K562 (cell line): ENCODE data around the gene CNIH4. TPM values are rescaled to one million over a fixed set of nuclear protein-coding genes. Genes with fewer than 3 reads are reported as not detected.

ENCODE experiments used
- AFF1 ChIP-seq, 2 experiments: fragments of 450-650 bp; IDR thresholded peaks; 2 replicates each; pipeline ENCODE4 v1.6.1; 2018; ENCODE audit warnings: mild to moderate bottlenecking in 2 of 2, low read depth in 1 of 2; ENCODE audit not compliant: partially characterized antibody in 2 of 2
- BMI1 ChIP-seq: fragments of 150-350 bp; IDR thresholded peaks from 2 replicates; pipeline ENCODE4 v1.6.1; 2014; ENCODE audit warnings: low read length
- CBFA2T3 ChIP-seq: fragments of 450-650 bp; IDR thresholded peaks from 2 replicates; pipeline ENCODE4 v1.6.1; 2017
- E2F5 ChIP-seq: sonication (generic); formaldehyde crosslinking; IDR thresholded peaks from 2 replicates; pipeline ENCODE4 v1.8.0; 2022; ENCODE audit warnings: mild to moderate bottlenecking, missing genetic modification reagents
- GTF2E2 ChIP-seq: fragments of 200-800 bp; sonication (Bioruptor generic); IDR thresholded peaks from 2 replicates; pipeline ENCODE4 v1.6.1; 2016; ENCODE audit warnings: missing genetic modification characterization, missing compliant biosample characterization
- LCOR ChIP-seq: sonication (generic); formaldehyde crosslinking; IDR thresholded peaks from 2 replicates; pipeline ENCODE4 v1.8.0; 2022; ENCODE audit warnings: mild to moderate bottlenecking, missing genetic modification reagents
- MBD2 ChIP-seq: sonication (generic); IDR thresholded peaks from 2 replicates; pipeline ENCODE4 v1.6.1; 2016; ENCODE audit warnings: low read depth, borderline replicate concordance
- RAD51 ChIP-seq: fragments of 450-650 bp; IDR thresholded peaks from 2 replicates; pipeline ENCODE4 v1.7.1; 2016; ENCODE audit warnings: low read depth, mild to moderate bottlenecking, borderline replicate concordance
- SREBF2 ChIP-seq: sonication (generic); formaldehyde crosslinking; IDR thresholded peaks from 2 replicates; pipeline ENCODE4 v1.4.0; 2020; ENCODE audit warnings: mild to moderate bottlenecking, missing genetic modification reagents
- XRCC3 ChIP-seq: fragments of 450-650 bp; IDR thresholded peaks from 2 replicates; pipeline ENCODE4 v1.6.1; 2017; ENCODE audit warnings: mild to moderate bottlenecking, moderate library complexity
- ZNF165 ChIP-seq: fragments of 250-450 bp; sonication (Bioruptor Pico); IDR thresholded peaks from 2 replicates; pipeline ENCODE4 v1.4.0; 2020; ENCODE audit warnings: borderline replicate concordance
- ZNF263 ChIP-seq: sonication (generic); formaldehyde crosslinking; IDR thresholded peaks from 2 replicates; pipeline ENCODE4 v1.8.0; 2022; ENCODE audit warnings: mild to moderate bottlenecking, missing genetic modification reagents, borderline replicate concordance
- ZNF592 ChIP-seq: fragments of 450-650 bp; IDR thresholded peaks from 2 replicates; pipeline ENCODE4 v1.6.1; 2017; ENCODE audit warnings: antibody characterized with exemption, mild to moderate bottlenecking
- ZNF639 ChIP-seq, 2 experiments: fragments of 200-800 bp in 1 of 2; sonication (Bioruptor generic) in 1 of 2; sonication (generic) in 1 of 2; formaldehyde crosslinking in 1 of 2; IDR thresholded peaks in 1 of 2; conservative IDR thresholded peaks in 1 of 2; 2 replicates each; pipeline versions ENCODE4 v1.5.0 to v1.6.1; 2016 to 2020; ENCODE audit warnings: missing compliant biosample characterization in 1 of 2, missing genetic modification characterization in 1 of 2, missing genetic modification reagents in 1 of 2
- ZNF76 ChIP-seq: fragments of 250-450 bp; sonication (Bioruptor Pico); IDR thresholded peaks from 2 replicates; pipeline ENCODE4 v1.4.0; 2020; ENCODE audit warnings: mild to moderate bottlenecking, moderate library complexity, borderline replicate concordance
- polyA plus RNA-seq, 8 experiments: library from polyadenylated mRNA; depleted of rRNA in 4 of 8; stranded (reverse) in 5 of 8; unstranded in 3 of 8; fragments of >200 nt; fragmentation: Nextera tagmentation in 2 of 8; fragmentation: Illumina TruSeq in 1 of 8; extraction: Ambion mirVana in 2 of 8; extraction: Trizol in 1 of 8; gene quantifications; 2 replicates each; pipeline versions ENCODE4 v1.2.1 to v1.2.3, GENCODE V29; 2011 to 2014; ENCODE audit warnings: inconsistent platforms in 1 of 8, missing spikeins in 1 of 8
- total RNA-seq, 7 experiments: library from RNA; depleted of rRNA in 6 of 7; stranded (reverse); fragments of >200 nt in 6 of 7; fragmentation: Illumina TruSeq in 2 of 7; extraction: Trizol in 2 of 7; gene quantifications; 2 replicates each; pipeline versions ENCODE4 v1.2.1 to v1.2.3, GENCODE V29; 2011 to 2021; ENCODE audit warnings: low replicate concordance in 1 of 7

The CNIH4 gene
- total and polyA plus RNA-seq, 9 of the 15 experiments (the other 6 are each of a cell fraction or from before 2014, with no cell fraction given): 41.3 to 266 (median 61.1) TPM

GRCh38 chr1:224329842-224330753 lies 26.6 kb upstream of the CNIH4 start, which contains the start of gene NVL (continued):
- TF ChIP-seq E2F5 (CRISPR knock-in tag) (no peak), XRCC3 (no peak), ZNF592 (peak; percentile 31; the same call in 1 of the 2 replicates), CBFA2T3 (no peak; the same call in 1 of the 2 replicates), ZNF76 (CRISPR knock-in tag) (peak; percentile 80; the same call in 1 of the 2 replicates), ZNF639 (CRISPR knock-in tag; conservative IDR thresholded peaks at IDR 0.05 in 1 of 2, IDR thresholded peaks at IDR 0.05 in 1 of 2) (peak in 1 of 2 experiments; percentile 100; a peak in 2 of 4 replicates), SREBF2 (CRISPR knock-in tag) (no peak), LCOR (CRISPR knock-in tag) (no peak), MBD2 (no peak; the same call in 1 of the 2 replicates), AFF1 (IDR thresholded peaks at IDR 0.05; ENCODE audit: low read depth in 1 of 2, partially characterized antibody in 2 of 2) (peak in 1 of 2 experiments; percentile 82), BMI1 (no peak), GTF2E2 (peak; percentile 94), RAD51 (no peak), ZNF263 (CRISPR knock-in tag) (no peak), ZNF165 (CRISPR knock-in tag) (no peak)
